GM18508 (cell line): ENCODE measurements around the gene EFTUD2.

Experiments
- ATAC-seq: cut with Tn5 transposase; IDR thresholded peaks from one replicate; pipeline ENCODE4 v1.9.1; 2021; ENCODE audit warnings: moderate number of reproducible peaks; ENCODE audit not compliant: insufficient read depth, unreplicated experiment

EFTUD2 gene

DNA sequence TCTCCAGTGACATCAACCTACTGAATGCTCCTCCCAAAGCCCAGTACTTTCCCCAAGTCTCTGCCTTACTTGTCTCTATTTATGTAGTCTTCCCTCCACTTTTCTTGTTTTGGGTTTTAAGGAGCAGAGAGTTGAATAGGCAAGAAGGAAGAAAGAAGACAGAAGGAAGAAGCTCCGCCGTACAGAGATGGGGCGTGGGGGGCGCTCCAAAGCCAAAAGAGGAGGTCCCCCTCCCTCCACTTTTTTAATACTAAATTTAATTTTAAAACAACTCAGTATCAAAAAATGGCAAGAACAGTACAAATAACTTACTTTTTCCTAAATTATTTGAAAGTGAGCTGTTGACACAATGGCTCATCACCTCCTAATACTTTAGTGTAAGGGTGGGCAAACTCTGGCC, 4.6 kb downstream of the EFTUD2 start:
- no peak for ATAC-seq

DNA sequence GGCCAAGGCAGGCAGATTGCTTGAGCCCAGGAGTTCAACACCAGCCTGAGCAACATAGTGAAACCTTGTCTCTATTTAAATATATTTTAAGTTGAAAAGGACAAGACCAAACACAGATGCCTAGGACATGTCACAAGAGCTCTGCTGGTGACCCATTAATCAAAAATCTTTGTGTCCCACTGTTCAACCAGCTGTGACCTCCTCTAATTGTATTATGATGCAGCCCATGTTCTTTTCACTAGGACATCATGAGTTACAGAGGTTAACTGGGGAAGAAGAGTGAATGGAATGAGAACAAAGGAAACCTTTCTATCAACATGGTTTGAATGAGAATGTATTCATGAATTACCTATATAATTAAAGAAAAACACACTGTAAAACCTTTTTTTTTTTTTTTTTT, 7.0 kb downstream of the EFTUD2 start:
- no peak for ATAC-seq

DNA sequence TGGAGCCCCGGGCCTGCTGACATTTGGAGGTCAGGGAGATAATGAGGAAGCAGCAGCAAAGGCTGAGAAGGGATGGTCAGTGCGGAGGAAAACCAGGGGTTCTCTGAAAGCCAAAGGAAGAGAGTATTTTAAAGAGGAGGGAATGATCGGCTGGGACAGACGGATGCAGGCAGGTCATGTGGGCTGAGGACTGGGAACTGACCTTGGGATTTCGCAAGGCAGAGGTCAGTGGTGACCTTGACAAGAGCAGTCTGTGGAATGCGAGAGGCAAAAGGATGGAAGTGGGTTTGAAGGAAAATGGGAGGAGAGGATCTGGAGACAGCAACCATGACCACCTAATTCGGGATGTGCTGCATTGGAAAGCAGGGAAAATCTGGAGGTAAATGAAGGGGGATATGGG, 10.2 kb downstream of the EFTUD2 start:
- ATAC-seq = no peak

DNA sequence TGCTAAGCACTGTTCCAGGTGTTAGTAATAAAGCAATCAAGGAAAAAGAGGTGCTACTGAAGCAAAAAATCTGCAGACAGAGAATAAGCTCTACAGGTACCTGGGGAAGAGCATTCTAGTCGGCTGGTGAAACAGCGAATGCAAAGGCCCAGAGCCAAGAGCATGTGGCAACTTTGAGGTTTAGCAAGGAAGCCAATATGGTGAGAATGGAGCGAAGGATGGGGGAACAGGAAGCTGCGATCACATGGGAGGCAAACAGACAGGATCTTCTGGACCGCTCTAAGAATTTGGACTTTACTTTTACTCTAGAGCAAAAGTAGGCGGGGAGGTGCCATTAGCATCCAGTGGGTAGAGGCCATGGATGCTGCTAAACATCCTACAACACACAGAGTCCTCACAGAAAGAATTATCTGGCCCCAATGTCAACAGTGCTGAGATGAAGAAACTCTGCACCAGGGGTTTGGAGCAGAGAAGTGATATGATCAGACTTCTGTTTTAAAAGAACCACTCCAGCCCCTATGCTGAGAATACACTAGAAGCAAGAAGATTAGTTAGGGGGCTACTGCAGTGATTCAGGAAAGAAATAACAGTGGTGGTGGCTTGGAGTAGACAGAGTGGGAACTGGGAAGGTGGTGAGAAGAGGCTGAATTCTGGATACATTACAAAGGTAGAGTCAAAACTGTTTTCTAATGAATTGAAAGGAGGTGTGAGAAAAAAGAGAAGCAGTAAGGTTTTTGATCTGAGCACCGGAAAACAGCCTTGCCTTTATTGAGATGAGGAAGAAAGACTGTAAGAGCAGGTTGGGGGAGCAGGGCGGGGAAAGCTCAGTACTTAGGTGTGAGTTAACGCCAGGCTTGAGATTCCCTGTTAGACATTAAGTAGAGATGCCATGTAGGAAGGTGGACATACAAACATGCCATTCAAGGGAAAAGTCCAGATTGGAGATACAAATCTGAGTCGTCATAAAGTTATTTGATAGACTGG, 11.0 kb downstream of the EFTUD2 start:
- no peak for ATAC-seq

DNA sequence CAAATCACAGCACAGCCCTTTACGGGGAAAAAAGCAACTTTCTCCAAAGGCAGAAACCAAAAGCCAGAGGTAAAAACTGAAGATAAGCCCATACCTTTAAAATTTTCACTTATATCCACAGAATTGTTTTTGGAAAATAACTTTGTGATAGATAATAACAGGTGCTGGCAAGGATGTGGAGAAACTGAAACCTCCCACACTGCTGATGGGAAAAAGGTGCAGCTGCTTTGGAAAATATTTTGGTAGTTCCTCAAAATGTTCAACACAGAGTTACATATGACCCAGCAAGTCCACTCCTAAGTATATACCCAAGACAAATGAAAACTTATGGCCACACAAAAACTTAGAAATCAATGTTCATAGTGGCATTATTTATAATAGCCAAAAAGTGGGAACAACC, 12.2 kb downstream of the EFTUD2 start:
- ATAC-seq = no peak

DNA sequence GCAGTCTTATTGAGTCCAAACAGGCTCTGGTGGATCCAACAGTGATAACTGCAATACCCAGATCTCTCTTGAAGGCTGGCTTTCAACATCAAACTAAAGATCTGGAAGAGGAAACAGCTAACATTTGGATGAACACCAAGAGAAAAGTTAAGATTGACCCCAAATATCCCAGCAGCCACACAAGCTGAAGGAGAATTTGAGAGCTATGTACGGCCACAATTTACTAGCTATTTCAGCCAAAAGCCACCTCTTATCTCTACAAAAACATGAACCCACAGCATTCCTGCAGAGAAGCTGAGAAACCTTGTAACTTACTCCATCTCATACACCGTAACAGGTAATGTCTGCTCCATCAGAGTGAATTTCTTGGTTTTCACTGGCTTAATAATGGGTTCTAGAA, 14.3 kb downstream of the EFTUD2 start:
- no peak for ATAC-seq

DNA sequence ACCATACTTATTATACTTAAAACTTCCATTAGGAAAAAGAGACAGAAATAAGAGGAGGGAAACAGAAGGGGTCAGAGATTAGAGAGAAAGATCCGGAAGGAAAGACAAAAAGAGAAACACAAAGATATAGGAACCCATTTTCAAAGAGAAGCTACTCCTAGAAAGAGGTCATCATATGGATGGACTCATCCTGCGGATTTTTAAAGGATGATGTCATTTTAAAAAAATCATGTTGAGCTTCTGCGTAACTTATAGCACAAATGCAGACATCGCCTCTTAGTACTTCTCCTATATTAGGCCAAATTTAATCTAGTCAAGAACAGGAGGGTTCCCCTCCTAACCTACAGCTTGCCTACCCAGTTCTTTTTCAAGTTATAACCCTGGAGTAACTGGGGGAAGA, 18.1 kb downstream of the EFTUD2 start:
- ATAC-seq = no peak

DNA sequence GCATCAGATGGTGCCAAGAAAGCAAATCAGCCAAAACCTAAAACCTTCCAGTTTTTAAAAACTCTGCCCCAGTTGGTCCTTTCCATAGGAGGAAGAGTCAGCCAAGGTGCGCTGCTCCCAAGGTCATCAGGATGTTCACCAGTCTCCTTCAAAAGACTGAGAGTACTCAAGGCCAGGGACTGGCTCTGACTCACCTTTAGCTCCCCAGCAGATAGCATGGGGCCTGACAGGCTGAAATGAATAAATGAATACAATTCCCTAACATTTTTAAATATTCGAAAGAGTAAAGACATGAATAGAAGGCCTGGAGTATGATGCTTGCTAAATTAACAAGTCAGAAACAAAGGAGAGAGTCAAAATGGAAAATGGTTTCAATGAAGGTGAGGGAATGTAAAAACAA, 19.2 kb downstream of the EFTUD2 start:
- ATAC-seq = no peak

DNA sequence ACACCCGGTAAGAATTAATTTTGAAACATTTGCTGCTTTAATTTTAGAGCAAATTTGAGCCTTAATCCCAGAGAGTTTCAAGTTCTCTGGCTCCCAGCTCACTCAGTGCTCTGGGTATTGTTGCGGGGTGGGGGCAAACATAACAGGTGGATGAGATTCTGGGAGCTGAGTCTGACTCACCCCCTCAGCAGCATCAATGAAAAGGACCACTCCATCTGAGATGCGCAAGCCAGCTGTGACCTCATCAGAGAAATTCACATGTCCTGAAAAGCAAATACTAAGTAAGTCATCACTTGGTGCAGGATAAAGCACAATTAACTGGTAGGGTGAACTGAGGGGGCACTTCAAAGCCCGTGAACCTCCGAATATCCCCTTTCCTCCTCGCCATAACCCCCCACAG, 19.9 kb downstream of the EFTUD2 start:
- ATAC-seq = no peak

DNA sequence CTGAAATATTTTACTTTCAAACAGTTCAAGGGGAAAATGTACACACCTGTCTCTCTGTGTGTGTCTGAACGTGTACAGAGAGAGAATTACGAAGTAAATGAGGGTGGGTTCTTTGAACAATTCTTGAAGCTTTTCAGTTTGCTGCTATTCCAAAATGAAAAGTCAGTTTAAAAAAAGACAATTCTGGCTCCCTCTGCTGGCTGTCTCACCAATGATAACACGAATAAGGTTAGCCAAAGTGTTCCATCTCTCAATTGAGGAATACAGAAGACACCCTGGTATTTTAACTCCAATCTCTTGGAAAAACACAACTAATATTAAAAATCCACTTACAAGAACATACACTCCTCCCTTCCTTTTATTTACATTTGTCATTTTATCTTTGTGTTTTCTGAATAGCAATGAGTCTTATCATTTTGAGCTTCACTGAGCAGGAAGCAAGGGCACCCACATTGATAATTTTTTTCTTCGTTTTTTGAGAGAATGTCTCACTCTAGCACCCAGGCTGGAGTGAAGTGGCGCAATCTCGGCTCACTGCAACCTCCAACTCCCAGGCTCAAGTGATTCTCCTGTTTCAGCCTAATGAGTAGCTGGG, 20.5 kb downstream of the EFTUD2 start:
- no peak for ATAC-seq

DNA sequence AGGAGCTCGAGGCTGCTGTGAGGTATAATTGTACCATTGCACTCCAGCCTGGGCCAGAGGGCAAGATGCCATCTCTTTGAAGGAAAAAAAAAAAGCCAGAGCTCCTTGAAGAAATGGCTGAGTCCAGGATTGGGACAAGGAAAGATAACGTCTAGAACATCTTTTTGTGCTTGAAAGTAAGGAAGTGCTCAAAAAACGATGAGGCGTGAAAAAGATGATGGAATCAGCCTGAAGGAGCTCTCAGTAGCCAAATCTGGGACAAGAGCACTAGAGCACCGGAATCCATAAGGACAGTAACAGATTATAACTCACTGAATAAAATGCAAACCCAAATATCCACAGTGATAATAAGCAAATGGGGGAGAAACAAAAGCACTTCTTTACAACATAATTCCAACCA, 22.1 kb downstream of the EFTUD2 start:
- ATAC-seq = no peak

DNA sequence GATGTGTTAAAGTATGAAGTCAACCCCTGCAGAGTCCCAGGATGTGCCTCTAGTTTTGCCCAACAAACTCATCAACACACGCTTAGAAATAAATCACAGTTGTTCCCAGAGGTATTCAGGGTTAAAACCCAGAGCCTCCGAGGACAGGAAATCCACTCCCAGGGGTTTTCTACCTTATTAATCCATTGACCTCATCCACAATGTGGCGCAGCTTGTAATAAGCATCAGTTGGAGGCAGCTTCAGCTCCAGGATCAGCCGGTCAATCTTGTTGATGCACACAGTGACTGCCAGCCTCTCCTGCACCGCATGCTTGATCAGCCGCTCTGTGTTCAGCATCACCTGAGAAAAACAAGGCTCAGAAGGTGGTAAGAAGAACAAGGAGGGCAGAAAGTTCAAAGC, 23.5 kb downstream of the EFTUD2 start:
- no peak for ATAC-seq

DNA sequence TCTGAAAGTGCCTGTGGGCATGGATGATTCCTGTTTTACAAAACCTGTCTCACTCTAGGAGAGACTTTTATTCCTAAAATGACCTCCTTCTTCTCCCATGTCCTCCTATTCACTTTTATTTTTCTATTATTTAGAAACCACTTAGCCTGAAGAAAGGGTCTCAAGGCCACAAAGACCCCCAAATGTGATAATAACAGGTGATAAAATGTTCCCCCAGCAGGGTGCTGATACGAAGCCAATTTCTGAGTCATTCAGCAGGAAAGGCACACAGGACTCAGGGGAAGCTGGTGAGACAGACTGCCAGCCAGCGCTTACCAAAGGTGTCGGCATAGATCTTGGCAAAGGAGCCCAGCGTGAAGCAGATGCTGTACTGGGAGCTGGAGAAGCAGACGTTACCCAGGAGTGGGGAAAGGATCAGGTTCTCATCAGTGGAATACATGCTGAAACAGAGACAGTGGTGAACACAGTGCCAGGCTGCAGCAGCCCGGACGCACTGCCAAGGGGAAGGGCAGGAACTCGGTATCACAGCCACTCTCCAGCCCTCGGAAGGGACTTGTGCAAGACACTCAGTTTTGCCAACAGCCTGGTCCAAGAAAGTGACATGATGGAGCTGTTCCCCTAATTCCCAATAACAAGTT, 27.0 kb downstream of the EFTUD2 start:
- no peak for ATAC-seq

DNA sequence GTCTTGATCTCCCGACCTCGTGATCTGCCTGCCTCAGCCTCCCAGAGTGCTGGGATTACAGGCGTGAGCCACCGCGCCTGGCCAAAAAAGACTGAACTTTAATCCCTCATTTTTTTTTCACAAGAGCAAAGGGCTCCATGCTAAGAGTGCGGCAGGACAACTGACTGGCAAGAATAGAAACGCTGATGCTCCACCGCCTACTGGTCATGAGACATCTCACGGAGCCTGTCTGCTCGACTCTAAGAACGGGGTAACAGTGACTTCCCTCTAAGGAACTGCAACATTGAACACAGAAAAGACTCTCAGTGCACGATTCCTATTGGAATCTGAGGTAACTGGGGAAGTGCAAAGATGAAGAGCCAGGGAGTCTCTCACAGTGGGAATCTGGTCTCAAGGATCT, 27.7 kb downstream of the EFTUD2 start:
- ATAC-seq = no peak

DNA sequence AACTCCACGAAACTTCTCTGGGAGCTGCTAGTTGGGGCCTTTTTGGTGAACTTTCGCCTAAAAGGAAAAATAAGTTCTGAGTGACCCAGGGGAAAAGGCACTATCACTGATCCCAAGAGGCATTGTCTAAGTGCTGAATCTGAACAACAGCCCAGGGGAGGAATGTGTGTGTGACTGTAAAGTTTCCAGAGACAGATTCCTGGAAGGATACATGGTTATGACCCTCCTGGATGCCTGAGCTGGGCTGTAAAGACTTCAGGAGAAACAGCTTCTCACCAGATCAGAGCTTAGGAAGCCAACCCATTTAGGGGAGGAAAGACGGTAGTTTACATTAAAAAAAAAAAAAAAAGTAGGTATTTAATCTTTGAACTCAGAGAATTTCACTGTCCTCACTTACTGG, 31.4 kb downstream of the EFTUD2 start:
- no peak for ATAC-seq

DNA sequence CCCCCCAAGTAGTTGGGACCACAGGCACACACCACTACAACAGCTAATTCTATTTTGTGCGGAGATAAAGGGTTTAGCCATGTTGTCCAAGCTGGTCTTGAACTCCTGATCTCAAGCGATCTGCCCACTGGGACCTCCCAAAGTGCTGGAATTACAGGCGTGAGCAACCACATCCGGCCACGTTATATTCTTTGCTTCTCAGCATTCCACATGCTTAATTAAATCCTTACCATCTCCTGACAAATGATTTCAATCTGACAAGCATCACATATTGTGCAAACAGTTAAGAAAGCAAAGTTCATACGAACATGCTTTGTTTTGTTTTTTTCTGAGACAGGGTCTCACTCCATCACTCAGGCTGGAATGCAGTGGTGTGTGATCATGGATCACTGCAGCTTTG, 33.3 kb downstream of the EFTUD2 start:
- no peak for ATAC-seq

DNA sequence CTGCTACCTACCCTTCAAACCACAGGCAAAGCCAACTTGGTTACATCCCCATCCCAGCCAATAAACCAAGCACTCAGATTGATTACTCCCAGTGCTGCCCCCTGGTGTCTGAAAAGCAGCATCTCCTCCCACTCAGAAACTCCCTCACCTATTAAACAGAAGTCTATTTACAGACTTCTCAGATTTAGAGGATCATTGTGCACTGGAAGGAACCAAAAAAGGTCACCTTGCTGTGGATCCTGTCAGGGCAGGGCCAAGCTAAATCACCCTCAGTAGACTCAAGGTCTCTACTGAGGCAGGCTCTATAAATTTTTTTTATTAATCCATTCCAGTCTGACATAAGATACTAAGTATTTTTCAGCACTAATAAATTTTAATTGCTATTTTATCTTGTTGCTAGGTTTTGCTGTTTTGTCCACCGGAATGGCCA, 34.0 kb downstream of the EFTUD2 start:
- ATAC-seq = no peak

DNA sequence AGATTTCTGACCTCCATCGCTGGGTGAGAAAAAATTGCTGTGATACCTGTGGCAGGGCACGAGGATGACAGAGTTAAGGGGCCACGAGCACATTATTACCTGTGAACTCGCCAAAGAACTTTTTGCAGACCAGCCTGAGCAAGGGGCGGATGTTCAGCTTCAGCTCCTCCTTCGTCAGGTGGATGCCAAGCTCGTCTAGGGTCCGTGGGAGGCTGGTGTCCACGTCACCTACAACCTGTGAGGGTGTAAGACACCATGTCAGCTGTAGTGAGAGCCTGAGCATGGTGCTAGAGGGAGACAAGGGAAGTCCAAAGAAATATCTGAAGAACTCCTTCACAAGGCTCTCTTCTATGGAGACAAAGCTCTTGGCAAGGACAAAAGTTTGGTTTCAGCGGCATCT, 34.4 kb downstream of the EFTUD2 start:
- no peak for ATAC-seq

DNA sequence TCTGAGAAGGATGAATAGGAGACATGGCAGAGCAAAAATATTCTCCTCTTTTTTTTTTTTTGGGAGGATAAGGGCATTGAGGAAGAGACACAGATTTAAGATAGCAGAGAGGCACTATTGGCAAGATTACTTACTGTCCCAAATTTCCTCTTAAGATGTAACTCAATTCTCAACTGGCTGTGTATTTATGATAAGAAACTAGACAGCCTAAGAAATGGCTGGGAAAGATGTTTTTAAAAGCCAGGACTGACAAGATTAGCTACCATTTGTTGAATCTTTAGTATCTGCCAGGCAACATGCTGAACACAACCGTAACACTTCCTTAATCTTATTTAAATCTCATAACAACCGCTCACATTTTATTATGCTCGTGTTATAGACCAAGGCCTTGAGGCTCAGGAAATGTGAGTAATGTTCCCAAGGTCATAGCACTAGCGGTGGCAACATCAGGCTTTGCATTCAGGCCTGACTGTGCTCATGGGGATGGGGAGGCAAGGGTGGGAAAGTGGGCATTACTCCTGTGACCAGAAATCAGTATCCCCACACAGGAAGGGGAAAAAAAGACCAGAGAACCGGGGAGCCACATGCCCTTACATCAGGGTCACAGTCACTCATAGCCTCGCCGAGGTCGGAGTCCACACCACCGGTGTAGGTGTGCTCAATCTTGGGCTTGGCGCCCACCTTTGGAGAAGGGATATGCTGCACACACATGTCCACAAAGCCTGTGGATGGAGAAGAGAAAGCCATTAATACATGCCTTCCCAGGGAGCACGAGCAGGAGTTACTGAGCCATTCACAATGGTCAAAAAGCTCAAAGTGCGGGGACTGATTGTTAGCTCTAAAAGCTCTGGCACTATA, 36.0 kb downstream of the EFTUD2 start:
- no peak for ATAC-seq

DNA sequence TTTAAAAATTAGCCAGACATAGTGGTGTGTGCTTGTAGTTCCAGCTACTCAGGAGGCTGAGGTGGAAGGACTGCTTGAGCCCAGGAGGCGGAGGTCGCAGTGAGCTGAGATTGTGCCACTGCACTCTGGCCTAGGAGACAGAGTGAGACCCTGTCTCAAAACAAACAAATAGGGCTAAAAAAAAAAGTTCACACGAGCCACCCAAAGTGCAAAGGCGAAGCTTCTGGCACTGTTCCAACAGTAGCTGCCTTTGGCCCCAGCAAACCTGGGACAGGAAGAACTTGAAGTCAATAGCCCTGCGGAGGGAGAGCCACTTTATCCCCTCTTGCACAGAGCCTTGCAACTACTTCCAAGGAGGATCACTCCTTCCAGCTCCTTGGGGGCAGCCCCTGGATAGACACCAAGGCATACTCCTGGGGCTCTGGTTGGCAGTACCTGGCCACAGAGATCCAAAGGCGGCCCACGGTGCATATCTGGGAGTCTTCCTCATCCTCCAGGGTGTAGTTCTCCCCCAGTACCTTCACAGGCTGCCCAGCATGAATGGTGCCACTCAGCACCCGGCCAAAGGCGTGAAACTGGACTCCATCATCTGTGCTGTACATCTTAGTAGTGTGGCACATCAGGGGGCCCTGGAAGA, 36.8 kb downstream of the EFTUD2 start:
- no peak for ATAC-seq
